GM12878 (cell line): Measurements from ENCODE around the gene WFIKKN1. TPM values are rescaled to one million over a fixed set of nuclear protein-coding genes. Genes with fewer than 3 reads are reported as not detected.

ENCODE experiments used
- BCL11A ChIP-seq: IDR thresholded peaks from 2 replicates; pipeline ENCODE4 v1.6.1; 2011; ENCODE audit warnings: low read depth, low read length
- DPF2 ChIP-seq: fragments of 450-650 bp; IDR thresholded peaks from 2 replicates; pipeline ENCODE4 v1.6.1; 2017; ENCODE audit warnings: mild to moderate bottlenecking
- E4F1 ChIP-seq: fragments of 450-650 bp; IDR thresholded peaks from 2 replicates; pipeline ENCODE4 v1.6.1; 2018; ENCODE audit warnings: borderline replicate concordance, mild to moderate bottlenecking; ENCODE audit not compliant: partially characterized antibody
- EGR1 ChIP-seq, 2 experiments: IDR thresholded peaks; 1 replicate in 1 of 2; 2 replicates in 1 of 2; pipeline ENCODE4 v1.6.1; 2011 to 2012; ENCODE audit warnings: low read depth in 2 of 2, low read length in 2 of 2, borderline replicate concordance in 1 of 2, mild to moderate bottlenecking in 1 of 2, moderate library complexity in 1 of 2
- IKZF1 ChIP-seq: fragments of 450-650 bp; conservative IDR thresholded peaks from 2 replicates; pipeline ENCODE4 v1.6.1; 2017; ENCODE audit warnings: antibody characterized with exemption, mild to moderate bottlenecking
- MXI1 ChIP-seq: fragments of 150-350 bp; IDR thresholded peaks from 2 replicates; pipeline ENCODE4 v1.6.1; 2011; ENCODE audit warnings: low read depth, mild to moderate bottlenecking, inconsistent platforms, low read length, improper control_type of control experiment
- NKRF ChIP-seq: fragments of 450-650 bp; conservative IDR thresholded peaks from 2 replicates; pipeline ENCODE4 v1.6.1; 2017; ENCODE audit warnings: mild to moderate bottlenecking, moderate library complexity
- NR2C1 ChIP-seq: fragments of 450-650 bp; IDR thresholded peaks from 2 replicates; pipeline ENCODE4 v1.6.1; 2017; ENCODE audit warnings: antibody characterized with exemption, mild to moderate bottlenecking, moderate library complexity
- POLR2AphosphoS5 ChIP-seq: IDR thresholded peaks from 2 replicates; pipeline ENCODE4 v1.6.1; 2011; ENCODE audit warnings: mild to moderate bottlenecking, low read length, inconsistent platforms
- POU2F2 ChIP-seq: IDR thresholded peaks from 3 replicates; pipeline ENCODE4 v1.6.1; 2011; ENCODE audit warnings: low read depth, mild to moderate bottlenecking, low read length, borderline replicate concordance
- RAD51 ChIP-seq: fragments of 450-650 bp; IDR thresholded peaks from 2 replicates; pipeline ENCODE4 v1.6.1; 2016; ENCODE audit warnings: moderate library complexity, mild to moderate bottlenecking, inconsistent platforms
- RB1 ChIP-seq: fragments of 450-650 bp; formaldehyde crosslinking; IDR thresholded peaks from 2 replicates; pipeline ENCODE4 v1.6.1; 2017; ENCODE audit warnings: mild to moderate bottlenecking, borderline replicate concordance
- RELA ChIP-seq: fragments of 450-650 bp; IDR thresholded peaks from 2 replicates; pipeline ENCODE4 v1.8.0; 2014; ENCODE audit warnings: borderline replicate concordance; ENCODE audit not compliant: partially characterized antibody
- RFX5 ChIP-seq: IDR thresholded peaks from 2 replicates; pipeline ENCODE4 v1.6.1; 2011; ENCODE audit warnings: low read depth, low read length, improper control_type of control experiment
- SP1 ChIP-seq: IDR thresholded peaks from one replicate; pipeline ENCODE4 v1.6.1; 2011; ENCODE audit warnings: low read depth, low read length
- SUZ12 ChIP-seq: fragments of 200-600 bp; sonication (generic); IDR thresholded peaks from one replicate; pipeline ENCODE4 v1.6.1; 2018; ENCODE audit warnings: antibody characterized with exemption, mild to moderate bottlenecking; ENCODE audit not compliant: unreplicated experiment
- YY1 ChIP-seq: IDR thresholded peaks from 2 replicates; pipeline ENCODE4 v1.6.1; 2011; ENCODE audit warnings: low read depth, mild to moderate bottlenecking, low read length
- ZNF217 ChIP-seq: fragments of 450-650 bp; IDR thresholded peaks from 2 replicates; pipeline ENCODE4 v1.6.1; 2017; ENCODE audit warnings: antibody characterized with exemption, mild to moderate bottlenecking
- ZNF592 ChIP-seq: fragments of 450-650 bp; IDR thresholded peaks from 2 replicates; pipeline ENCODE4 v1.6.1; 2017; ENCODE audit warnings: mild to moderate bottlenecking, moderate library complexity
- polyA plus RNA-seq, 11 experiments: library from polyadenylated mRNA; depleted of rRNA in 4 of 11; unstranded in 6 of 11; stranded (reverse) in 5 of 11; fragments of >200 nt; fragmentation: Nextera tagmentation in 4 of 11; fragmentation: Illumina TruSeq in 1 of 11; extraction: Ambion mirVana in 4 of 11; extraction: Trizol in 1 of 11; gene quantifications; 1 replicate in 1 of 11; 2 replicates in 10 of 11; pipeline versions ENCODE4 v1.2.1 to v1.2.3, GENCODE V29; 2011 to 2016; ENCODE audit warnings: inconsistent platforms in 2 of 11, missing spikeins in 2 of 11, low read depth in 1 of 11
- total RNA-seq, 4 experiments: library from RNA; depleted of rRNA in 3 of 4; stranded (reverse); fragments of >200 nt in 3 of 4; fragmentation: Illumina TruSeq in 1 of 4; extraction: Trizol in 1 of 4; gene quantifications; 2 replicates each; pipeline versions ENCODE4 v1.2.1 to v1.2.3, GENCODE V29; 2013 to 2021

WFIKKN1 gene
- total and polyA plus RNA-seq, 10 of the 15 experiments (the other 5 are each of a cell fraction or from before 2014, with no cell fraction given) = 0.01 to 0.41 (median 0.05) TPM; not detected in 2

- TF ChIP-seq NKRF (peak; percentile 81), POLR2AphosphoS5 (no peak; the same call in 1 of the 2 replicates), E4F1 (no peak), RB1 (peak; percentile 62; the same call in 1 of the 2 replicates), BCL11A (no peak), IKZF1 (peak; percentile 96), RELA (no peak), POU2F2 (peak; percentile 32; the same call in 1 of the 3 replicates), EGR1 (IDR thresholded peaks at IDR 0.05; ENCODE audit: borderline replicate concordance in 1 of 2, low read depth in 2 of 2, low read length in 2 of 2) (peak in 1 of 2 experiments; percentile 82; a peak in 2 of 3 replicates), ZNF592 (no peak), RAD51 (no peak), SUZ12 (no peak), RFX5 (no peak), ZNF217 (0 out of 2 replicates have a peak, but pooled peaks have one; percentile 47), DPF2 (peak; percentile 54), NR2C1 (peak; percentile 20; the same call in 1 of the 2 replicates), YY1 (peak; percentile 47; the same call in 1 of the 2 replicates), SP1 (peak; percentile 54), MXI1 (peak; percentile 56; the same call in 1 of the 2 replicates)
Measured at GRCh38 chr16:679814-680624, 49.2 kb downstream of the WFIKKN1 start, which contains the start of gene STUB1 (continued).
